Effector memory CD8-positive, alpha-beta T cell (primary cell): ENCODE data around the gene HECW1.
"Not testable (repeated sequence)": the region's sequence is repeated elsewhere in the genome, so short reads cannot be mapped to it uniquely, and the experiment has no call there.

Source experiments
- ATAC-seq: fragments of 150-1000 bp; cut with Tn5 transposase; replicated peaks from 2 replicates; pipeline ENCODE4 v1.10.0; 2021; ENCODE audit warnings: mild to moderate bottlenecking, moderate library complexity
- DNase-seq, 3 experiments: peaks; one replicate each; pipeline ENCODE4 v3.0.0; 2021
- H3K27ac Mint-ChIP-seq, 2 donors: one replicate each; pipeline ENCODE4 v1.8.0; 2022; ENCODE audit warnings: mild to moderate bottlenecking in 2 of 2, mixed read lengths in 2 of 2, moderate library complexity in 2 of 2
- H3K27me3 Mint-ChIP-seq, 2 donors: one replicate each; pipeline ENCODE4 v1.8.0; 2022; ENCODE audit warnings: mixed read lengths in 2 of 2
- H3K36me3 Mint-ChIP-seq: one replicate; pipeline ENCODE4 v1.8.0; 2022; ENCODE audit warnings: mild to moderate bottlenecking, moderate library complexity, mixed read lengths; ENCODE audit not compliant: insufficient read depth
- H3K4me1 Mint-ChIP-seq, 2 donors: one replicate each; pipeline ENCODE4 v1.8.0; 2022; ENCODE audit warnings: low read depth in 2 of 2, mixed read lengths in 2 of 2
- H3K4me3 Mint-ChIP-seq, 2 donors: one replicate each; pipeline ENCODE4 v1.8.0; 2022; ENCODE audit warnings: mild to moderate bottlenecking in 2 of 2, mixed read lengths in 2 of 2, moderate library complexity in 2 of 2
- H3K9me3 Mint-ChIP-seq, 2 donors: one replicate each; pipeline ENCODE4 v1.8.0; 2022; ENCODE audit warnings: mixed read lengths in 2 of 2

The HECW1 gene

GRCh38 chr7:43337191-43337590 is 224.7 kb downstream of the HECW1 start:
- Mint-ChIP-seq H3K27ac (no peak overlapping the region), H3K9me3 (no peaks in the 10 kb centered on the region), H3K4me1 (no peaks in the 10 kb centered on the region), H3K4me3 (no peak overlapping the region), H3K36me3 (no peaks in the 10 kb centered on the region), H3K27me3 (peaks cover 1 to 9% of the 10 kb centered on the region in 2 donors)
- no peak for ATAC-seq
- DNase-seq = no peak

GRCh38 chr7:43337811-43338210 is 225.4 kb downstream of the HECW1 start:
- Mint-ChIP-seq H3K27ac (no peak overlapping the region), H3K27me3 (peaks cover 0 to 14% of the 10 kb centered on the region in 2 donors), H3K36me3 (no peaks in the 10 kb centered on the region), H3K4me3 (no peak overlapping the region), H3K4me1 (no peaks in the 10 kb centered on the region), H3K9me3 (no peaks in the 10 kb centered on the region)
- DNase-seq = no peak
- no peak for ATAC-seq

GRCh38 chr7:43341132-43341531 is 228.7 kb downstream of the HECW1 start:
- no peak for ATAC-seq
- Mint-ChIP-seq H3K27me3 (peaks cover 12 to 27% of the 10 kb centered on the region in 2 donors), H3K36me3 (no peaks in the 10 kb centered on the region)

GRCh38 chr7:43343417-43343816 is 231.0 kb downstream of the HECW1 start:
- not testable (repeated sequence) for H3K36me3 Mint-ChIP-seq, H3K9me3 Mint-ChIP-seq, H3K4me3 Mint-ChIP-seq, DNase-seq, H3K4me1 Mint-ChIP-seq, H3K27ac Mint-ChIP-seq, ATAC-seq
- H3K27me3 Mint-ChIP-seq = peaks cover 35 to 49% of the 10 kb centered on the region in 2 donors

More at GRCh38 chr7:43341132-43341531, 228.7 kb downstream of the HECW1 start:
- Mint-ChIP-seq H3K27ac (no peak overlapping the region), H3K4me3 (no peak overlapping the region), H3K9me3 (no peaks in the 10 kb centered on the region), H3K4me1 (no peaks in the 10 kb centered on the region)
- DNase-seq = no peak

GRCh38 chr7:43345696-43346095 is 233.2 kb downstream of the HECW1 start:
- H3K4me1 Mint-ChIP-seq, H3K4me3 Mint-ChIP-seq, DNase-seq, H3K9me3 Mint-ChIP-seq, H3K27ac Mint-ChIP-seq, ATAC-seq, H3K36me3 Mint-ChIP-seq: not testable (repeated sequence)
- H3K27me3 Mint-ChIP-seq = peaks cover 57 to 64% of the 10 kb centered on the region in 2 donors

GRCh38 chr7:43351683-43352082 is 239.2 kb downstream of the HECW1 start:
- H3K9me3 Mint-ChIP-seq = peaks cover 0 to 4% of the 10 kb centered on the region in 2 donors
- H3K27me3 Mint-ChIP-seq = peaks cover 83 to 89% of the 10 kb centered on the region in 2 donors
- no peaks in the 10 kb centered on the region for H3K4me1 Mint-ChIP-seq
- H3K27ac Mint-ChIP-seq = no peak overlapping the region
- no peaks in the 10 kb centered on the region for H3K36me3 Mint-ChIP-seq
- no peak overlapping the region for H3K4me3 Mint-ChIP-seq
- no peak for ATAC-seq
- DNase-seq = no peak

- H3K27ac Mint-ChIP-seq = no peak overlapping the region
- peaks cover 0 to 2% of the 10 kb centered on the region in 2 donors for H3K9me3 Mint-ChIP-seq
- no peak overlapping the region for H3K4me3 Mint-ChIP-seq
- no peak for ATAC-seq
- H3K4me1 Mint-ChIP-seq = no peaks in the 10 kb centered on the region
- peaks cover 69 to 71% of the 10 kb centered on the region in 2 donors for H3K27me3 Mint-ChIP-seq
- DNase-seq = no peak
- H3K36me3 Mint-ChIP-seq = no peaks in the 10 kb centered on the region
Observed at GRCh38 chr7:43353902-43354301, 241.5 kb downstream of the HECW1 start.

- Mint-ChIP-seq H3K36me3 (no peaks in the 10 kb centered on the region), H3K4me3 (no peak overlapping the region), H3K4me1 (no peaks in the 10 kb centered on the region), H3K27ac (no peak overlapping the region), H3K27me3 (peaks cover 1 to 10% of the 10 kb centered on the region in 2 donors), H3K9me3 (no peaks in the 10 kb centered on the region)
- ATAC-seq (no peak), DNase-seq (no peak)
Observed at GRCh38 chr7:43362652-43363034, 250.2 kb downstream of the HECW1 start.

- no peak overlapping the region for H3K27ac Mint-ChIP-seq
- no peaks in the 10 kb centered on the region for H3K9me3 Mint-ChIP-seq
- no peaks in the 10 kb centered on the region for H3K36me3 Mint-ChIP-seq
- peaks cover 6 to 10% of the 10 kb centered on the region in 2 donors for H3K27me3 Mint-ChIP-seq
- no peak overlapping the region for H3K4me3 Mint-ChIP-seq
- ATAC-seq (no peak), DNase-seq (no peak)
- no peaks in the 10 kb centered on the region for H3K4me1 Mint-ChIP-seq
Observed at GRCh38 chr7:43363035-43363791, 250.8 kb downstream of the HECW1 start.

- H3K36me3 Mint-ChIP-seq = no peaks in the 10 kb centered on the region
- H3K27me3 Mint-ChIP-seq = peaks cover 6 to 10% of the 10 kb centered on the region in 2 donors
- H3K9me3 Mint-ChIP-seq = no peaks in the 10 kb centered on the region
- DNase-seq (no peak), ATAC-seq (no peak)
- H3K4me3 Mint-ChIP-seq = no peak overlapping the region
- no peak overlapping the region for H3K27ac Mint-ChIP-seq
- H3K4me1 Mint-ChIP-seq = no peaks in the 10 kb centered on the region
Observed at GRCh38 chr7:43364391-43364790, 251.9 kb downstream of the HECW1 start.

- Mint-ChIP-seq H3K36me3 (no peaks in the 10 kb centered on the region), H3K27me3 (peaks cover 20 to 25% of the 10 kb centered on the region in 2 donors), H3K4me1 (no peaks in the 10 kb centered on the region), H3K4me3 (no peak overlapping the region), H3K27ac (no peak overlapping the region), H3K9me3 (no peaks in the 10 kb centered on the region)
- no peak for ATAC-seq
- no peak for DNase-seq
Observed at GRCh38 chr7:43372676-43373355, 260.4 kb downstream of the HECW1 start.

- H3K27me3 Mint-ChIP-seq = peaks cover 19 to 36% of the 10 kb centered on the region in 2 donors
- H3K36me3 Mint-ChIP-seq = no peaks in the 10 kb centered on the region
- H3K4me1 Mint-ChIP-seq = no peaks in the 10 kb centered on the region
- ATAC-seq (no peak), DNase-seq (no peak)
- H3K9me3 Mint-ChIP-seq = no peaks in the 10 kb centered on the region
- H3K4me3 Mint-ChIP-seq = no peak overlapping the region
- no peak overlapping the region for H3K27ac Mint-ChIP-seq
Observed at GRCh38 chr7:43377196-43377960, 264.9 kb downstream of the HECW1 start.

- no peaks in the 10 kb centered on the region for H3K9me3 Mint-ChIP-seq
- H3K27me3 Mint-ChIP-seq = peaks cover 13 to 18% of the 10 kb centered on the region in 2 donors
- H3K36me3 Mint-ChIP-seq = peaks cover 1% of the 10 kb centered on the region
- no peak for ATAC-seq
- H3K4me3 Mint-ChIP-seq = no peak overlapping the region
- H3K4me1 Mint-ChIP-seq = no peaks in the 10 kb centered on the region
- DNase-seq = no peak
- no peak overlapping the region for H3K27ac Mint-ChIP-seq
Observed at GRCh38 chr7:43379210-43379609, 266.8 kb downstream of the HECW1 start.
